Non-pigmented ciliary epithelial cell (primary cell): Measurements from ENCODE around the gene ATP11A.
"Not testable (repeated sequence)": the region's sequence is repeated elsewhere in the genome, so short reads cannot be mapped to it uniquely, and the experiment has no call there.

Experiments
- DNase-seq: peaks from one replicate; pipeline ENCODE4 v3.0.0-alpha.2; 2010; ENCODE audit warnings: low read depth

ATP11A gene

DNA sequence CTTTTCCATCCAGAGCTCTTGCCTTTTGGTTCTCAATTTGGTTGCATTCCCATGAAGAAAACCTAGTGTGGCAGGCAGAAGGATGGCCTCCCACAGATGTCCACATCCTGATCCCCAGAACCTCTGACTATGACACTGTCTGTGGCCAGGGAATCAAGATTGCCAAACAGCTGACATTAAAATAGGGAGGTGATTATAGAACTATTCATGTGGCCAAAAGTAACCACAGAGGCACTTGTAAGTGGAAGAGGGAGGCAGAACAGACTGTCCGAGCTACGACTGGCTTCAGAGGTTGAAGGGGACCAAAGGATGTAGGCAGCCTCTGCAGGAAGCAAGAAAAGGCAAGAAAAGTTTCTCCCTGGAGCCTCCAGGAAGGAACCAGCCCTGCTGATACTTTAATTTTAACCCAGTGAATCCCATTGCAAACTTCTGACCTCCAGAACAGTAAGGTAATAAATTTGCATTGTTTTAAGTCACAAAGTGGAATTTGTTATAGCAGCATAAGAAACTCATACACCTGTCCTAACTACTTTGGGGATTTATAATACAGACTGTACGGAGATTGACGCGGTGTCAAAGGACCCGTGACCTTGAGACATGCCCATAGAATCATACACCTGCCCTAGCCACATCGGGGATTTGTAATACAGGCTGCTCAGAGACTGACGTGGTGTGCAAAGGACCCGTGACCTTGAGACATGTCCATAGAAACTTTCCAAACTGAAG lies 106.5 kb downstream of the ATP11A start:
- no peak for DNase-seq

- DNase-seq = no peak
Measured at GRCh38 chr13:112799394-112799793, 109.6 kb downstream of the ATP11A start.

DNA sequence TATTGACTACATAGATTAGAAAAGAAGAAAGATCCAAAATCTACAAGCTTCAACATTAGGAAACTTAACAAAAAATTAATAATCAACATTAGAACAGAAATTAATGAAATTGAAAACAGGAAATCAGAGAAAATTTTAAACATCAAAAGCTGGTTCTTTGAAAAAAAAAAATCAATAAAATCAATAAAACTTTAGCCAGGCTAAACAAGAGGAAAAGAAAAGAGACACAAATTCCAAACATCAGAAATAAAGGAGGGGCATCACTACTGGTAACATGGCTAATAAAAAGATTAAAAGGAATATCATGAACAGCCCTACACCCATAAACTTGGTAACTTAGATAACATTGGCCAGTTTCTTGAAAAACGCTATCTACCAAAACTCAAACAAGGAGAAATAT lies 110.2 kb downstream of the ATP11A start:
- DNase-seq = no peak

DNA sequence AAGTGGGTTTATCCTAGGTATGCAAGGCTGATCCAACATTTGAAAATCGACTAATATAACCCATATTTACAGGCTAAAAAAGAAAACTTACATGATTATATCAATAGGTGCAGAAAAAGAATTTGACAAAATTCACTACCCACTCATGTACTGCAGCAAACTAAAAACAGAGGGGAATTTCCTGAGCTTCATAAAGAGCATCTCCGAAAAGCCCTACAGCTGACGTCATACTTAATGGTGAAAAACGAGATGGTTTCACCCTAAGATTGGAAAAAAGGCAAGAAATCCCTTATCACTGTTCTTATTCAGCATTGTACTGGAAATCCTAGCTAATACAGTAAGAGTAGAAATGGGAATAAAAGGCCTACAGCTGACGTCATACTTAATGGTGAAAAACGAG lies 111.0 kb downstream of the ATP11A start:
- not testable (repeated sequence) for DNase-seq

DNA sequence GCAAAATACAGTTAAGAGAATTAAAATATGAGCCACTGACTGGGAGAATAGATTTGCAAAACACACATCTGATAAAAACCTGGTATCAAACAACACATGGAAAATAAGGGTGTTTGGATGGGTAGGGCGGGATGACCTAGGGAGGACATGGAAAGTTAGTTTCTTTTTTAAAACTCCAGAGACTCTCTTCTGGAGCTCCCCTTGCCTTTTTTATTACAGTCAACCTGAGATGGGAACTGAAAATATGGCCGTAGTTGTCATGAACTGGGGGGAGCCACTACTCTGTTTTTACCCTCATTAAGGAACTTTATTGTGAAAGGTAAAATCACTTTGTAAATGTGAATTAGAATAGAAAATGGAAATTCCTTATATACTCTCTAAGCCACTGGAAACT lies 113.0 kb downstream of the ATP11A start:
- no peak for DNase-seq

DNA sequence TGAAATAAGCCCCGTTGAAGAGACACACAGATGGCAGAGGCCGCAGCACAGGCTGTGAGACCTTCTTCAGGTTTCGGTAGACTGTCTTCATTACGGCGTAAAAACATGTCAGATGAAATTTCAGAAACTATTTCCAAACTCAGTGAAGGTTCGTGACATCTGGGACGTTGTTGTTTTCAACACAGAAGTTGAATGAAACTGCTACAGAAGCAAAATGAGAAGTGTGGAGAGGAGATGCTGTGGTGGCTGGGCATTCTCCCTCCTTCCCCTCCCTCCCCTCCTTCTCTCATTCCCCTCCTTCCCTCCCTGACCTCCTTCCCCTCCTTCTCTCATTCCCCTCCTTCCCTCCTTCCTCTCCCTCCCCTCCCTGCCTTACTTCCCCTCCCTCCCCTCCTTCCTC lies 113.6 kb downstream of the ATP11A start:
- DNase-seq = no peak

- no peak for DNase-seq
Measured at GRCh38 chr13:112804374-112804773, 114.5 kb downstream of the ATP11A start.

DNA sequence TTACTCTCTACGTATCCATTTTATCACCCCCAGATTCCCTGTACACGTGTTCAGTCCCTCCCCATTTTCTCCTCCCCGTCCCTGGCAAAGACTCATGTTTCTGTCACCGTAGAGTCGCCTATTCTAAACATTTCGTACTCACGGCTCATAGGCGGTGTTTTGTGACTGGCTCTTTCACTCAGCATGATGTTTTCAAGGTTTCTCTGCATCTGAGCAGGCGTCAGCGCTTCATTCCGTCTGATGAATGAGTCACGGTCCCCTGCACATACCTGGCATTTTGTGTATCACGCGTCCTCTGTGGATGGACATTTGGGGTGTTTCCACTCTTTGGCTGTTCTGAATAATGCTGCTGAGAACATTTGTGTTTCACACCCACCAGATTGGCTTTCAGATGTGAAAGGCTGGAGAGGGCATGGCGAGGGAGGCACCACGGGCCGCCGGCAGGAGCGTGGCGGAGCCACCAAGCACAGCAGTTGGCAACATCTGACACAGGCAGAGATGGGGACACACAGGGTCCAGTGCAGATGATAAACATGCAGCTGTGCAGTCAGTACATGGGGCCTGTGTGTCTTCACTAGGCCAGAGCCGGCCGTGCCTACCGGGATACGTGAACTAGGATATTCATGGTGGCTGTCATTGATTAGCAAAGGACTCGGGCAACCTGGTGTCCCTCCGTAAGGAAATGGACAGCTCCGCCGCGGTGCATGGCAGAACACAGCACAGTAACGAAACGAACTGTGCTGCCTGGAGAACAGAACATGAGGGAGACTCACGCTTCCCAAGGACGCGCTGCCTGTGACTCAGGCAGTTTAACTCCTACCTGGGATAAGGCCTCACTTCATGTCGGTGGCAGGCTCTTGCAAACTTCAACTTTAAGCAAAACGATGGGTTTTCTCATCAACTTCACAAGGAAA lies 117.2 kb downstream of the ATP11A start:
- DNase-seq = no peak

GRCh38 chr13:112807653-112808376 lies 118.0 kb downstream of the ATP11A start:
- DNase-seq = no peak

DNA sequence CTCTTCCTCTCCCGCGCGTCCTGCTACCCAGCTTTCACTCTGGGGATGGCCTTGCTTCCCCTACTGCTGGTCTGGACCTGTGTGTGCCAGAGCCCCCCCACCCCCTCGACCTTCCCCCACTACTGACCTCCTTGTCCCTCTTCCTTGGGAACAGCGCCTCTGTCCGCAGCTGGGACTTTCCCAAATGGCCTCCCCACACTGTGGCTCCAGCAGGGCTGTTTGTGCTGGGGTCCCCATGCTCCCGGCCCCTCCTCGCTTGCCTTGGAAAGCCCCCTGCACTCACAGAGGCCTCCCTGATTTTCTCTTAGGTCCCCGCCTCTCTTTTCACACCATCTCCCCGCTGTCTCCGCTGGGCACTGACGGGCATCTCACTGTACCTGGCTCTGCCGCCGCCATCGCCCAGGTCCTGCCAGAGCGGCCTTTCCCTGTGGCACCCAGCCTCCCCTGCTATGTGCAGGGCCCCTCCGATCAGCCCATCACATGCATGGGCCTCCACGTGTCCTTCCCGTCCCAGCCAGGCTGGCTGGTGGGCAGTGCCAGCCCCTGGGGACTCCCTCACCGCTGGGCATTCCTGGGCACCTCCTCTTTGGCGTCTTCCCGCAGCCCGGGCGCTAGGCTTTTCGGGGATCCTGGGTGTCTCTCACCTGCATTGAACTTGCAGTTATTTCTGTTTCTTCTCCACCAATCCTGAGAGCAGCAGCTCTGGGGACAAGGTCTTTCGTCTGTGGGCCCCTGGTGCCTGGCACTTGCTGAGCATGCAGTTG lies 118.7 kb downstream of the ATP11A start:
- DNase-seq = no peak

GRCh38 chr13:112809332-112810315 lies 119.8 kb downstream of the ATP11A start:
- DNase-seq = no peak

GRCh38 chr13:112810608-112811007 lies 120.8 kb downstream of the ATP11A start:
- no peak for DNase-seq

- DNase-seq = no peak
Measured at GRCh38 chr13:112812306-112813055, 122.6 kb downstream of the ATP11A start.

DNA sequence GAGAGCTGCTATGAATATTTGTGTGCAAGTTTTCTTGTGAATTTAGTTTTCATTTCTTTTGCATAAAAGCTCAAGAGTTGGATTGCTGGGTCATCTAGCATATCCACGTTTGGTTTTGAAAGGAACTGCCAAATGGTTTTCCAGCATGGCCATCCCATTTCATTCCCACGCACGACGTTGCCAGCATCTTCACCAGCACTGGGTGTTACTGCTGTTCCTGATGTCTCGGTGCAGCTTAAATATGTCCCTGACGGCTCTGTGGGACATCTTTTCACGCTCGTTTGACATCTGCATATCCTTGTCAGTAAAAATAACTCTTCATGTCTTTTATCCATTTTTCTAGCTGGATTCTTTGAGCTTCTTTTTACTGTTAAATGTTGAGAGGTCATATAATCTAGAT lies 123.7 kb downstream of the ATP11A start:
- DNase-seq = no peak

DNA sequence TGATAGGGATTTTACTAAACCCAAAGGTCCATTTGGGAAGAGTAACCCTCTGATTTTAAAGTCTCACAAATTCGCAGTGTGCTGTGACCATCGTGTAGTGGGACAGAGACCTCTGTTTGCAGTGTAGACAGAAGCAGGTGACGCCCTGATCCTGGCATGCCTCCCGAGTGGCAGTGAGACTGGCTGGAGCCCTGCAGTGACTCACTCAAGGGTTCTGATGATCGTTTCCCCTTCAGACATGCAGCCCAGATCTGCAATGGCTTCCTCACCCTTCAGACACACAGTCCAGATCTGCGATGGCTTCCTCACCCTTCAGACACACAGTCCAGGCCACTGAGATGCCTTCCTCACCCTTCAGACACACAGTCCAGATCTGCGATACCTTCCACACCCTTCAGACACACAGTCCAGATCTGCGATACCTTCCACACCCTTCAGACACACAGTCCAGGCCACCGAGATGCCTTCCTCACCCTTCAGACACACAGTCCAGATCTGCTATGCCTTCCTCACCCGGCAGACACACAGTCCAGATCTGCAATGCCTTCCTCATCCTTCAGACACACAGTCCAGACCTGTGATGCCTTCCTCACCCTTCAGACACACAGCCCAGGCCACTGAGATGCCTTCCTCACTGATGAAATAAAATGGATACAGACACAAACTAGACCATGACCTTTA lies 125.2 kb downstream of the ATP11A start:
- DNase-seq = no peak

DNA sequence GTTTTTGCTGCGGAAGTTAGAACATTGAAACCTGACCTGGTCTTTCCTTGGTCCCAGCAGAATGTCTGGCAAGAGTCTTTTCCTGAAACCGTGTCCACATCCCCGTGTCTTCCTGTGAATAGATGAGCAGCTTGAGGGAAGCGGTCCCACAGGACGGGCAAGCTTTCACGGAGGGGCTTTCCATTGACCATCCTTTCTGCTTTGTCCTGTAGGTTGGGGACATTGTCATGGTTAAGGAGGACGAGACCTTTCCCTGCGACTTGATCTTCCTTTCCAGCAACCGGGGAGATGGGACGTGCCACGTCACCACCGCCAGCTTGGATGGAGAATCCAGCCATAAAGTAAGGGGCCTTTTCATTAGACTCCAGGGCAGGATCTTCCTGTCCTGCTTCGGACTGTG lies 126.0 kb downstream of the ATP11A start:
- DNase-seq = no peak

DNA sequence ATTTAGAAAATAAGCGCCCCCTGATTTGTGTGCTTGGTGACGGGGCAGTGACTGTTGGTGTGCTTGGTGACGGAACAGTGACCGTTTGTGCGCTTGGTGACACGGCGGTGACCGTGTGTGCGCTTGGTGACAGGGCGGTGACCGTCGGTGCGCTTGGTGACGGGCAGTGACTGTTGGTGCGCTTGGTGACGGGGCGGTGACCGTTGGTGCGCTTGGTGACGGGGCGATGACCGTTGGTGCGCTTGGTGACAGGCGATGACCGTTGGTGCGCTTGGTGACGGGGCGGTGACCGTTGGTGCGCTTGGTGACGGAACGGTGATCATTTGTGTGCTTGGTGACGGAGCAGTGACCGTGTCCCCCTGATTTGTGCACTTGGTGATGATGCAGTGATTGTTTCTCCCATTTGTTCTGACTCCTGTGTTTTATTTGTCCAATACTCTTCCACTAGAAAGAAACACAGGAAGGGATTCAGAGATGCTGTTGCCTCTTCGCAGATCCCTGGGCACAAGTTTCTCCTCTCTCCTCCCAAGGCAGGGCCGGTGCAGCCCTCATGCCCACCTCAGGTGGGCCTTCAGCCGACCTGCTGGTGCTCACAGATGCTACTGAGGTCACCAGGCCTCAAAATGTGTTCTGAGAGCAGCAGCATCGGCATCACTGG lies 128.3 kb downstream of the ATP11A start:
- no peak for DNase-seq

DNA sequence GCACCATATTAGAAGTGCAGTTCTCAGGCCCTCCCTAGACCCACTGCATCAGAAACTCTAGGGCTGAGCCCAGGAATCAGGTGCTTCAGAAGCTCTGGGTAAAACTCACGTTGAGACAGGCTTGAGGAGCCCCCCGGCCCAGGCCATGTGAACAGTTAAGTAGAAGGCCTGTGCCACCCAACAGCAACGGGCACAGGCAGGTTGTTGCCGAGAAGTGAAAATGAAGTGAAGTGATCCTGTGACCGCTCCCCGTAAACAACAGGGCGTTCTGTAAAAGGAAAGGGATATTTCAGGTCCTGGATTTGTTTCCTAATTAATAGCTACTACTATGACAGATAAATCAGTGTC lies 128.8 kb downstream of the ATP11A start:
- no peak for DNase-seq

GRCh38 chr13:112819111-112819510 lies 129.3 kb downstream of the ATP11A start:
- no peak for DNase-seq
